ENCODE data around the gene SYT1.

Gene SYT1

GRCh38 chr12:78853231-78853630 lies 11.3 kb upstream of the SYT1 start:
- TF ChIP-seq, protein P1, sequence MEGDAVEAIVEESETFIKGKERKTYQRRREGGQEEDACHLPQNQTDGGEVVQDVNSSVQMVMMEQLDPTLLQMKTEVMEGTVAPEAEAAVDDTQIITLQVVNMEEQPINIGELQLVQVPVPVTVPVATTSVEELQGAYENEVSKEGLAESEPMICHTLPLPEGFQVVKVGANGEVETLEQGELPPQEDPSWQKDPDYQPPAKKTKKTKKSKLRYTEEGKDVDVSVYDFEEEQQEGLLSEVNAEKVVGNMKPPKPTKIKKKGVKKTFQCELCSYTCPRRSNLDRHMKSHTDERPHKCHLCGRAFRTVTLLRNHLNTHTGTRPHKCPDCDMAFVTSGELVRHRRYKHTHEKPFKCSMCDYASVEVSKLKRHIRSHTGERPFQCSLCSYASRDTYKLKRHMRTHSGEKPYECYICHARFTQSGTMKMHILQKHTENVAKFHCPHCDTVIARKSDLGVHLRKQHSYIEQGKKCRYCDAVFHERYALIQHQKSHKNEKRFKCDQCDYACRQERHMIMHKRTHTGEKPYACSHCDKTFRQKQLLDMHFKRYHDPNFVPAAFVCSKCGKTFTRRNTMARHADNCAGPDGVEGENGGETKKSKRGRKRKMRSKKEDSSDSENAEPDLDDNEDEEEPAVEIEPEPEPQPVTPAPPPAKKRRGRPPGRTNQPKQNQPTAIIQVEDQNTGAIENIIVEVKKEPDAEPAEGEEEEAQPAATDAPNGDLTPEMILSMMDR (IDR thresholded peaks at IDR 0.05; ENCODE audit: control extremely low read depth, extremely low read depth, low read depth, missing control alignments) = no peak
- DNase-seq (ENCODE audit: extremely low spot score) = no peak
- ChIA-PET CTCF (interaction anchor here (1.5 to 2.6 kb wide), 2 partner anchors 11 to 18 kb away, joined by 5 to 9 read pairs; partner anchors contain the start of gene SYT1), POLR2A (no interaction called here)

DNA sequence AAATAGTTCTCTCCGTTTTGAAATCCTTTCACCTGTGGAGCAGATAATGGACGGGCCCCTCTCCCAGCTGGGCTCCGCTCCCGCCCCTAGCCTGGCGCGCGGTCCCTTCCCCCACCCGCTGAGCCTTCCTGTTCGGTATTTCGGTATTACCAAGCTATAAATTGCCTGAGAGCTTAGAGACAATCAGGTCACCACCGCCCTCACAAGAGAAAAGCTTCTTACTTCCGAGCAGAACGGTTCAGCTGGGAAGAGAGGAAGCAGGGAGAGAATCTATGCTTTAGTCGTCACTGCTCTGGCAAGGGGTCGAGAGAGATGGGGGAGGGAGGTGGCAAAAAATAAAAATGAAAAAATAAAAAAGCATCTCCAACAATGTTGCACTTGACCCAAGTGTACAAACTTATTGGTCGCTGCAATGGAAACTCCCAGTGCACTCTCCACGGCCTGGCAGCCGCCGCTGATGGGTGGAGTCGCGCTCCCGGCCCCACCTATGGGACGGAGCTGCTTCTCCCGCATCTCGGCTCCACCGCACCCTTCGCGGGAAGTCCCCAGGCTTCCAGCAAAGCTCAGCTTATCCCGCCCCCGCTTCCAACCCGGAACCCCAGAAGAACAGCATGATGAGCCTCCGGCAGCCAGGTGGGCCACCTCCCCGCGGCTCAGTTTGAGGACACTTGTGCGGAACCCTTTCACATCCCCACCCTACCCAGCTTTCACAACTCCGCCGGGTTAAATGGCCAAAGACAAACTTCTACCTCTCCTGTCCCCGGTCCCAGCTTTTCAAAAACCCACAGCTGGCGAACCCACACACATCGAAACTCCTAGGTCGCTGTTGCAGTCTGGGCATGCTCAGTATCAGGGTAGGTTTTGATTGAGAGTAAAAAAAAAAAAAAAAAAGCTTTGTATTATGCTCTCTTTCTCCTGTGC lies 832 bp upstream of the SYT1 start:
- TF ChIP-seq, protein P1 (IDR thresholded peaks at IDR 0.05; ENCODE audit: control extremely low read depth, extremely low read depth, low read depth, missing control alignments) = no peak
- ChIA-PET POLR2A (no interaction called here), CTCF (interaction anchor here (1.0 to 1.8 kb wide), 3 partner anchors 10 to 62 kb away, joined by 3 to 9 read pairs (median 4); no protein-coding TSS in a partner anchor)
- peak; percentile 30 for DNase-seq (ENCODE audit: extremely low spot score)

- ChIA-PET POLR2A (no interaction called here), CTCF (interaction anchor here (1.8 kb wide), 1 partner anchor 11 kb away, joined by 9 read pairs; no protein-coding TSS in a partner anchor)
- DNase-seq (ENCODE audit: extremely low spot score) = no peak
- TF ChIP-seq, protein P1 (IDR thresholded peaks at IDR 0.05; ENCODE audit: control extremely low read depth, extremely low read depth, low read depth, missing control alignments) = no peak
Observed at GRCh38 chr12:78864870-78865463, 393 bp downstream of the SYT1 start.

DNA sequence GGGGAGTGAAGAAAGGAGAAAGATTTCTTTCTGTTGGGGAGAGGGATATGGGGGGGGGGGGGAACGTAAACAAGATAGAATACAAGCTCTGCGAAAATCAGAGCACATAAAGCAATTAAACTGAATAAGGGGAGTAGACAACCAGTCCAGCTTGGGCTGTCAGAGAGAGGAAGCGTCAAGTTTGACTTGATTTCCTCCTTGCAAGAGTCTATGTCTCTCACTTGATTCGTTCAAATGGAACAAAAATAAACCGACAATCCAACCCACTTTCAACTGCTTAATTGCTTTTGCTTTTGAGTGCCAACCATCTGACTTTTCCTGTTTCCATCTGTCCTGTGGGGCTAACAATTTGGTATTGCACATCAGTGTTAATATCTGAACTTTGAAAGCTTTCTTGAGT lies 942 bp downstream of the SYT1 start:
- ChIA-PET CTCF (no interaction called here), POLR2A (no interaction called here)
- TF ChIP-seq, protein P1 (IDR thresholded peaks at IDR 0.05; ENCODE audit: control extremely low read depth, extremely low read depth, low read depth, missing control alignments) = no peak
- DNase-seq (ENCODE audit: extremely low spot score) = no peak

DNA sequence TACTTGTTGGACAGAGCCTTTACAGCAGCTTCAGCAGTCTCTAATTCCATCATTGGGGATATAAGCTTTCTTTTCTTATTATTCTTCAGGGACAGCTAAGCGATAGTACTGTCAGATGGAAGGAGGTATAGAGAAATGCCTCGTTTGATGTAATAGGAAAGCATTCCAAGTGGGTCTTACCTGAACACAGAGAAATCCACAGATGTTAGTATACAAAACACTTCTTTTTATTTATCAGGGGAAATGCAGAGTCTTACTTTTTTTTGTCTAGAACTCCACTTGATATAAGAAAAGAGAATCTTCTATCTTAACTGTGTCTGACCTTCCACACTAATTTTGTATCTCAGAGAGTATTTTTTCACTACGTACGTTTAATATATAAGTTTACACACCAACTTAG lies 1.9 kb downstream of the SYT1 start:
- ChIA-PET POLR2A (no interaction called here), CTCF (no interaction called here)
- no peak for DNase-seq (ENCODE audit: extremely low spot score)
- TF ChIP-seq, protein P1 (IDR thresholded peaks at IDR 0.05; ENCODE audit: control extremely low read depth, extremely low read depth, low read depth, missing control alignments) = no peak

- ChIA-PET CTCF (interaction anchor here (1.8 kb wide), 1 partner anchor 16 kb away, joined by 5 read pairs; no protein-coding TSS in a partner anchor), POLR2A (no interaction called here)
- no peak for DNase-seq (ENCODE audit: extremely low spot score)
- TF ChIP-seq, protein P1 (IDR thresholded peaks at IDR 0.05; ENCODE audit: control extremely low read depth, extremely low read depth, low read depth, missing control alignments) = no peak
Observed at GRCh38 chr12:78870539-78870938, 6.0 kb downstream of the SYT1 start.
